GM12878 (cell line): Measurements from ENCODE around the gene GAD2.

Experiments used
- CHD4 ChIP-seq: fragments of 200-600 bp; sonication (generic); IDR thresholded peaks from 2 replicates; pipeline ENCODE4 v1.6.1; 2016; ENCODE audit warnings: mild to moderate bottlenecking
- EP300 ChIP-seq, 2 experiments: fragments of 150-350 bp in 1 of 2; IDR thresholded peaks; 2 replicates each; pipeline ENCODE4 v1.6.1; 2011 to 2012; ENCODE audit warnings: low read depth in 2 of 2, low read length in 2 of 2, borderline replicate concordance in 1 of 2, improper control_type of control experiment in 1 of 2, inconsistent platforms in 1 of 2; ENCODE audit not compliant: control insufficient read depth in 1 of 2
- MEF2B ChIP-seq: fragments of 450-650 bp; IDR thresholded peaks from 2 replicates; pipeline ENCODE4 v1.6.1; 2018; ENCODE audit warnings: mild to moderate bottlenecking, moderate library complexity; ENCODE audit not compliant: partially characterized antibody, poor library complexity, severe bottlenecking
- SIN3A ChIP-seq: IDR thresholded peaks from 2 replicates; pipeline ENCODE4 v1.6.1; 2012; ENCODE audit warnings: low read depth, low read length, improper control_type of control experiment
- SMAD1 ChIP-seq: fragments of 450-650 bp; IDR thresholded peaks from 2 replicates; pipeline ENCODE4 v1.6.1; 2018; ENCODE audit warnings: mild to moderate bottlenecking, low read depth; ENCODE audit not compliant: partially characterized antibody
- SPI1 ChIP-seq: IDR thresholded peaks from 2 replicates; pipeline ENCODE4 v1.6.1; 2011; ENCODE audit warnings: low read depth, mild to moderate bottlenecking, low read length, moderate library complexity, borderline replicate concordance; ENCODE audit not compliant: insufficient read depth
- SRF ChIP-seq, 2 experiments: IDR thresholded peaks; 2 replicates each; pipeline ENCODE4 v1.6.1; 2011; ENCODE audit warnings: low read depth in 2 of 2, low read length in 2 of 2, mild to moderate bottlenecking in 1 of 2, moderate library complexity in 1 of 2
- TCF12 ChIP-seq: IDR thresholded peaks from 2 replicates; pipeline ENCODE4 v1.6.1; 2011; ENCODE audit warnings: low read depth, mild to moderate bottlenecking, low read length
- ZNF217 ChIP-seq: fragments of 450-650 bp; IDR thresholded peaks from 2 replicates; pipeline ENCODE4 v1.6.1; 2017; ENCODE audit warnings: antibody characterized with exemption, mild to moderate bottlenecking
- TF ChIP-seq, protein P1 (sequence below): IDR thresholded peaks from 2 replicates; pipeline ENCODE4 v1.6.1; 2012; ENCODE audit warnings: low read depth, low read length, improper control_type of control experiment
- TF ChIP-seq, protein P2 (sequence below), 3 experiments: IDR thresholded peaks in 2 of 3; conservative IDR thresholded peaks in 1 of 3; 2 replicates each; pipeline ENCODE4 v1.5.1; 2011; ENCODE audit warnings: low read depth in 3 of 3, low read length in 3 of 3, mild to moderate bottlenecking in 3 of 3, control low read depth in 2 of 3, moderate library complexity in 2 of 3, inconsistent platforms in 1 of 3, mixed read lengths in 1 of 3; ENCODE audit not compliant: control insufficient read depth in 2 of 3, insufficient read depth in 1 of 3; ENCODE audit errors: extremely low read depth in 1 of 3

- TF ChIP-seq SRF (IDR thresholded peaks at IDR 0.05; ENCODE audit: low read depth in 2 of 2, low read length in 2 of 2) (no peak), ZNF217 (no peak), CHD4 (no peak), SMAD1 (no peak), TCF12 (no peak), SPI1 (no peak), EP300 (IDR thresholded peaks at IDR 0.05; ENCODE audit: borderline replicate concordance in 1 of 2, control insufficient read depth in 1 of 2, low read depth in 2 of 2, low read length in 2 of 2) (no peak), MEF2B (no peak), SIN3A (no peak)
- TF ChIP-seq, protein P1, sequence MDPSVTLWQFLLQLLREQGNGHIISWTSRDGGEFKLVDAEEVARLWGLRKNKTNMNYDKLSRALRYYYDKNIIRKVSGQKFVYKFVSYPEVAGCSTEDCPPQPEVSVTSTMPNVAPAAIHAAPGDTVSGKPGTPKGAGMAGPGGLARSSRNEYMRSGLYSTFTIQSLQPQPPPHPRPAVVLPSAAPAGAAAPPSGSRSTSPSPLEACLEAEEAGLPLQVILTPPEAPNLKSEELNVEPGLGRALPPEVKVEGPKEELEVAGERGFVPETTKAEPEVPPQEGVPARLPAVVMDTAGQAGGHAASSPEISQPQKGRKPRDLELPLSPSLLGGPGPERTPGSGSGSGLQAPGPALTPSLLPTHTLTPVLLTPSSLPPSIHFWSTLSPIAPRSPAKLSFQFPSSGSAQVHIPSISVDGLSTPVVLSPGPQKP = no peak
- TF ChIP-seq, protein P2, sequence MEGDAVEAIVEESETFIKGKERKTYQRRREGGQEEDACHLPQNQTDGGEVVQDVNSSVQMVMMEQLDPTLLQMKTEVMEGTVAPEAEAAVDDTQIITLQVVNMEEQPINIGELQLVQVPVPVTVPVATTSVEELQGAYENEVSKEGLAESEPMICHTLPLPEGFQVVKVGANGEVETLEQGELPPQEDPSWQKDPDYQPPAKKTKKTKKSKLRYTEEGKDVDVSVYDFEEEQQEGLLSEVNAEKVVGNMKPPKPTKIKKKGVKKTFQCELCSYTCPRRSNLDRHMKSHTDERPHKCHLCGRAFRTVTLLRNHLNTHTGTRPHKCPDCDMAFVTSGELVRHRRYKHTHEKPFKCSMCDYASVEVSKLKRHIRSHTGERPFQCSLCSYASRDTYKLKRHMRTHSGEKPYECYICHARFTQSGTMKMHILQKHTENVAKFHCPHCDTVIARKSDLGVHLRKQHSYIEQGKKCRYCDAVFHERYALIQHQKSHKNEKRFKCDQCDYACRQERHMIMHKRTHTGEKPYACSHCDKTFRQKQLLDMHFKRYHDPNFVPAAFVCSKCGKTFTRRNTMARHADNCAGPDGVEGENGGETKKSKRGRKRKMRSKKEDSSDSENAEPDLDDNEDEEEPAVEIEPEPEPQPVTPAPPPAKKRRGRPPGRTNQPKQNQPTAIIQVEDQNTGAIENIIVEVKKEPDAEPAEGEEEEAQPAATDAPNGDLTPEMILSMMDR (IDR thresholded peaks at IDR 0.05 in 2 of 3, conservative IDR thresholded peaks at IDR 0.05 in 1 of 3; ENCODE audit: control insufficient read depth in 2 of 3, extremely low read depth in 1 of 3, insufficient read depth in 1 of 3, low read depth in 3 of 3, low read length in 3 of 3) = no peak
Measured at GRCh38 chr10:26335574-26336093, 119.1 kb downstream of the GAD2 start.
